ENCODE measurements around the gene DNAJC4.
"Not testable (repeated sequence)": the region's sequence is repeated elsewhere in the genome, so short reads cannot be mapped to it uniquely, and the experiment has no call there.

Gene DNAJC4

GRCh38 chr11:64241491-64242374 lies 11.4 kb downstream of the DNAJC4 start:
- no peaks in the 10 kb centered on the region for H3K9me3 Mint-ChIP-seq
- peaks cover 24% of the 10 kb centered on the region for H3K4me1 Mint-ChIP-seq (ENCODE audit: low read depth)
- peak overlapping the region; percentile 97 for H3K27ac Mint-ChIP-seq
- peak overlapping the region; percentile 95 for H3K4me3 Mint-ChIP-seq
- peaks cover 11% of the 10 kb centered on the region for H3K36me3 Mint-ChIP-seq (ENCODE audit: low read depth)
- H3K27me3 Mint-ChIP-seq (ENCODE audit: low read depth), result no peaks in the 10 kb centered on the region

DNA sequence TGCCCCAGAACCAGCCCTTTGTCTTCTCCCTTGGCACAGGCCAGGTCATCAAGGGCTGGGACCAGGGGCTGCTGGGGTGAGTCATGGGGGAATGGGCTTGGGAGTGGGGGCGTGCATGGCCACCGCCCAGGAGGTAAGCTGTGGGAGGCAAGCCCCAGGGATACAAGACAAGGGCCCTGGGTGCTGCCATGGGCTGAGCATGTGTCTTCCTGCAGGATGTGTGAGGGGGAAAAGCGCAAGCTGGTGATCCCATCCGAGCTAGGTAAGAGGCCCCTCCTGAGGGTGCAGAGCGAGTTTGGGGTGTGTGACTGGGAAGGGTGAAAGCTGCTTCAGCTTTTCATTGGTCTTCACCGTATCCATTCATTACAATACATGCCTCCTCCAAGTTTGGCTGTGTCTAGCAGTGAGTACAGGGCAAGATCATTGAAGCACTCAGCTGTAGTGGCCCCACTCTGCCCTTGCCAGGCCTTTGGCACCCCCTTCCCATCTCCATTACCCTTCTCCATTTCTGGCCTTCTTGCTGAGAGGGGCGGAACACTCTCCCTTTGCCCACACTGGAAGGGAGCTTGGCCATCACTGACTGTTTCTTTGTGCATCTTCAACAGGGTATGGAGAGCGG lies 13.0 kb downstream of the DNAJC4 start:
- Mint-ChIP-seq H3K9me3 (no peaks in the 10 kb centered on the region), H3K36me3 (ENCODE audit: low read depth) (peaks cover 6% of the 10 kb centered on the region), H3K27ac (peak overlapping the region; percentile 67), H3K4me3 (peak overlapping the region; percentile 95), H3K27me3 (ENCODE audit: low read depth) (no peaks in the 10 kb centered on the region), H3K4me1 (ENCODE audit: low read depth) (peaks cover 29% of the 10 kb centered on the region)

DNA sequence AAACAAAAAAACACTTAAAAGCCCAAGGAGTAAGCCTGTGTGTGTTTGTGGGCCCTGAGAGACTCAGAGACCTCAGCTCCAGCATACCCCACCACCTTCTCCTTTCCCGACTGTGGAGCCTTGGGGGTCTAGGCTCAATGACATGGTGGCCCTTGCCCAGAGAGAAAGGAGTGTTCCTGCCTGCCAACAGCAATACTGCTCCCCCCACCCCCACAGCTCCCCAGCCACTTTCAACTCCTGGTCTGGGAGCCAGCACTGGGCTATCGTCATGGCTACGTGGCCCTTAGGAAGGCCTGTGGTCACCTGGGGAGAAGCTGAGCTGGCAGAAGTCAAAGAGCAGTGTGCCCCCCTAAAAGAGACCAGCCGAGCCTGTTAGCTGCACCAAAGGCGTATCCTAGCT lies 13.8 kb downstream of the DNAJC4 start:
- Mint-ChIP-seq H3K4me3 (peak overlapping the region; percentile 95), H3K27ac (no peak overlapping the region), H3K9me3 (no peaks in the 10 kb centered on the region), H3K4me1 (ENCODE audit: low read depth) (peaks cover 28% of the 10 kb centered on the region), H3K36me3 (ENCODE audit: low read depth) (peaks cover 2% of the 10 kb centered on the region), H3K27me3 (ENCODE audit: low read depth) (no peaks in the 10 kb centered on the region)

GRCh38 chr11:64244966-64245365 lies 14.6 kb downstream of the DNAJC4 start:
- peaks cover 32% of the 10 kb centered on the region for H3K4me1 Mint-ChIP-seq (ENCODE audit: low read depth)
- peaks cover 2% of the 10 kb centered on the region for H3K36me3 Mint-ChIP-seq (ENCODE audit: low read depth)
- peak overlapping the region; percentile 87 for H3K4me3 Mint-ChIP-seq
- no peaks in the 10 kb centered on the region for H3K27me3 Mint-ChIP-seq (ENCODE audit: low read depth)
- H3K27ac Mint-ChIP-seq, result no peak overlapping the region
- no peaks in the 10 kb centered on the region for H3K9me3 Mint-ChIP-seq

GRCh38 chr11:64245401-64245796 lies 15.1 kb downstream of the DNAJC4 start:
- peaks cover 31% of the 10 kb centered on the region for H3K4me1 Mint-ChIP-seq (ENCODE audit: low read depth)
- H3K27me3 Mint-ChIP-seq (ENCODE audit: low read depth), result no peaks in the 10 kb centered on the region
- peak overlapping the region; percentile 87 for H3K4me3 Mint-ChIP-seq
- peak overlapping the region; percentile 79 for H3K27ac Mint-ChIP-seq
- H3K36me3 Mint-ChIP-seq (ENCODE audit: low read depth), result no peaks in the 10 kb centered on the region
- H3K9me3 Mint-ChIP-seq, result no peaks in the 10 kb centered on the region

GRCh38 chr11:64245797-64246620 lies 15.7 kb downstream of the DNAJC4 start:
- H3K9me3 Mint-ChIP-seq, result no peaks in the 10 kb centered on the region
- peak overlapping the region; percentile 79 for H3K27ac Mint-ChIP-seq
- no peaks in the 10 kb centered on the region for H3K27me3 Mint-ChIP-seq (ENCODE audit: low read depth)
- peaks cover 28% of the 10 kb centered on the region for H3K4me1 Mint-ChIP-seq (ENCODE audit: low read depth)
- H3K36me3 Mint-ChIP-seq (ENCODE audit: low read depth), result no peaks in the 10 kb centered on the region
- peak overlapping the region; percentile 87 for H3K4me3 Mint-ChIP-seq

GRCh38 chr11:64246621-64246870 lies 16.2 kb downstream of the DNAJC4 start:
- not testable (repeated sequence) for H3K27me3 Mint-ChIP-seq (ENCODE audit: low read depth); H3K36me3 Mint-ChIP-seq (ENCODE audit: low read depth); H3K27ac Mint-ChIP-seq; H3K9me3 Mint-ChIP-seq
- peaks cover 28% of the 10 kb centered on the region for H3K4me1 Mint-ChIP-seq (ENCODE audit: low read depth)
- peak overlapping the region; percentile 88 for H3K4me3 Mint-ChIP-seq

DNA sequence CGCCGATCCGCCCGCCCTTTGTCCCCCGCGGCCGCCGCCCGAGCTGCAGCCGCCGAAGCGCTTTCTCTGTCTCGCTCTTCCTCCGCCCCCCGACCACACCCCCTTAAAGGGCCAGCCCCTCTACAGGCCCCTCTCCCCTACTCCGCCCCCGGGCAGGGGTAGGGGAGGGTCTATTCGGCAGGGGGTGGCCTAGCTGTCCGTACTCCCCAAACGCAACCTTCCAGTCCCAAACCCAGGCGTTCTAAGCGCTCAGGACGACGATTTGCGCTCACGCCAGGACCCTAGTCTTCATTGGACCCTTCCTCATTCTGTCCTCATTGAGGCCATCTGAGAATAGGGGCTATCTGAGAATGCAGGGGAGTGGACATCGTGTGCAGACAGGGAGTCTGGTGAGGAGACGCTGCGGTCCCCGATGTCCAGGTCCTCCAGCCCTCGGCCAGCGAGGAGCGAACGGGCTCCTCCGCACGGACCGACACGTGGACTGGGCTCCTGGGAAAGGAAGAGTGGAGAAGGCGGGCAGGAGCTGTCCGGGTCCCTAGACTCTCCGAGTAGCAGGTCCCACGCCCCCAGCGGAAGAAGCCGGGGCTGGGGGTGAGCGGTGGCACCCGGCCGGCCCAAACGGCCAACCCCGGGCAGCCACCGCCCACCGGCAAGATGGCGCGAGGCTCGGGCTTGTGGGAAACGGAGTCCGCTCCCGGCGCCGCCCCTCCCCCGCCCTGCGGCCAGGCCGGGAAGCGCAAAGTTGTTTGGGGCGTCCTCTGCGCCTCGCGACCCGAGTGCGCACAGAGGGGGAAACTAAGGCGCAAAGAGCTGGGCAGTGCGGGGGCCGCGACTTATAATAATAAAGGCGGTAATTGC lies 16.8 kb downstream of the DNAJC4 start, which contains the start of gene PPP1R14B:
Gene PPP1R14B, minus strand, starts transcription at position 73 of the 858 bp plus-strand sequence. CDS start 270 bp downstream, outside the sequence.
- Mint-ChIP-seq H3K4me1 (ENCODE audit: low read depth) (peaks cover 32% of the 10 kb centered on the region), H3K27ac (peak within 1 kb of the TSS; percentile 79), H3K36me3 (ENCODE audit: low read depth) (no peaks in the 10 kb centered on the region), H3K27me3 (ENCODE audit: low read depth) (no peaks in the 10 kb centered on the region), H3K9me3 (no peaks in the 10 kb centered on the region), H3K4me3 (peak within 1 kb of the TSS; percentile 88)

DNA sequence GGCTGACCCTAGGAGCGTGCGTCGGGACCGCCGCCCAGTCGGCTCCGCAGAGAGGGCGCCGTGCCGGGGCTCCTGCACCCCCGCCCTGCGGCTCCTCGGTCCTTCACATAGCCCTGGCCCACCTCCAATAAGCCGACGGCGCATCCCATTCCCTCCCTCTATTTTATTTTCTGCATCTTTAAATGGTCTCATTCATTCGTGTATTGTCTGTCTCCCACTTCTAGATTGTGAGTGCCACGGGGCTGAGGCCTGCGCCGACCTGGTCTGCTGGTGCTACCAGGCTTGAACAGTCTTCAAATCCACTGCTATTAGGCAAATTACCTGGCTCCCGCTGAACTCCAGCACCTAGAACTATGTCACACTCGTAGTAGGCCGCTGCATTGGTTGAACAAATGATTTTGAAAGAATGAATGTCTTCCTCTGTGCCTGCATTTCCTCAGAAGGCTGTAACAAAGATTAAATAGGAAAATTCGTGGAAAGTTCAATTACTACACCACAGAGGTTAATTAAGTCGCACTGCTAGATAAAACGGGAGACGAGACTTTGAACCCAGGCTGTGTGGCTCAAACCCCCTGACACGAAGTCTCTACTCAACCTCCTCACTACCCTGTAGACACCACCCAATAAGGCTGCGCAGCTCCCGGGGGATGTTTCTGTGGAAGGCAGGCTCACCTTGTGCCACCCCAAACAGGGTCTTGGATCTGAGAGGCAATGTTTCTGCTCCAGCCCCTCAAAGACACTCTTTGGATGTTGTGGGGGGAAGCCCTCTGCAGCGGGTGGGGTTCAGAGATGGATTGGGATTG lies 17.6 kb downstream of the DNAJC4 start:
- Mint-ChIP-seq H3K4me3 (peak overlapping the region; percentile 75), H3K27ac (peak overlapping the region; percentile 36), H3K27me3 (ENCODE audit: low read depth) (no peaks in the 10 kb centered on the region), H3K36me3 (ENCODE audit: low read depth) (no peaks in the 10 kb centered on the region), H3K4me1 (ENCODE audit: low read depth) (peaks cover 29% of the 10 kb centered on the region), H3K9me3 (no peaks in the 10 kb centered on the region)

DNA sequence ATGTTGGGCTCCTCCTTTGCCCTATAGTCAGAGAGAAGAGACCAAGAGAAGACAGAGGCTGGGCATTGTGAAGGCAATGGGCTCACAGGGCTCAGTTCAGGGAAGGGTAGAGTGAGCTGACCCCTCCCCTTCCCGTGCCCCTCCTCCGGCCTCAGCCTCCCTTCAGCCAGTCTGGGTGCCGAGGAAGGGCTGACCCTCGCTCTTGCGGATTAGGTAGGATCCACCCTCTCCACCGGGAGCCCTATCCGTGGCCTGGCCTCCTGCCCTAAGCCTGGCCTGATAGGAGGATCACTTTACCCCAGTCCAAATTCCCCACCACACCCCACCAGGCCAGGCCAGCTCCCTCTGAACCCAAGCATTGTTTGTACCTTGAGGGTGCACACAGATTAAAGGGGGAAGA lies 18.2 kb downstream of the DNAJC4 start:
- Mint-ChIP-seq H3K27ac (no peak overlapping the region), H3K36me3 (ENCODE audit: low read depth) (no peaks in the 10 kb centered on the region), H3K4me3 (peak overlapping the region; percentile 75), H3K9me3 (no peaks in the 10 kb centered on the region), H3K4me1 (ENCODE audit: low read depth) (peaks cover 25% of the 10 kb centered on the region), H3K27me3 (ENCODE audit: low read depth) (no peaks in the 10 kb centered on the region)

- Mint-ChIP-seq H3K36me3 (ENCODE audit: low read depth) (no peaks in the 10 kb centered on the region), H3K4me1 (ENCODE audit: low read depth) (peaks cover 27% of the 10 kb centered on the region), H3K27me3 (ENCODE audit: low read depth) (no peaks in the 10 kb centered on the region), H3K9me3 (no peaks in the 10 kb centered on the region), H3K4me3 (no peak overlapping the region), H3K27ac (no peak overlapping the region)
Observed at GRCh38 chr11:64249038-64249437, 18.7 kb downstream of the DNAJC4 start.

DNA sequence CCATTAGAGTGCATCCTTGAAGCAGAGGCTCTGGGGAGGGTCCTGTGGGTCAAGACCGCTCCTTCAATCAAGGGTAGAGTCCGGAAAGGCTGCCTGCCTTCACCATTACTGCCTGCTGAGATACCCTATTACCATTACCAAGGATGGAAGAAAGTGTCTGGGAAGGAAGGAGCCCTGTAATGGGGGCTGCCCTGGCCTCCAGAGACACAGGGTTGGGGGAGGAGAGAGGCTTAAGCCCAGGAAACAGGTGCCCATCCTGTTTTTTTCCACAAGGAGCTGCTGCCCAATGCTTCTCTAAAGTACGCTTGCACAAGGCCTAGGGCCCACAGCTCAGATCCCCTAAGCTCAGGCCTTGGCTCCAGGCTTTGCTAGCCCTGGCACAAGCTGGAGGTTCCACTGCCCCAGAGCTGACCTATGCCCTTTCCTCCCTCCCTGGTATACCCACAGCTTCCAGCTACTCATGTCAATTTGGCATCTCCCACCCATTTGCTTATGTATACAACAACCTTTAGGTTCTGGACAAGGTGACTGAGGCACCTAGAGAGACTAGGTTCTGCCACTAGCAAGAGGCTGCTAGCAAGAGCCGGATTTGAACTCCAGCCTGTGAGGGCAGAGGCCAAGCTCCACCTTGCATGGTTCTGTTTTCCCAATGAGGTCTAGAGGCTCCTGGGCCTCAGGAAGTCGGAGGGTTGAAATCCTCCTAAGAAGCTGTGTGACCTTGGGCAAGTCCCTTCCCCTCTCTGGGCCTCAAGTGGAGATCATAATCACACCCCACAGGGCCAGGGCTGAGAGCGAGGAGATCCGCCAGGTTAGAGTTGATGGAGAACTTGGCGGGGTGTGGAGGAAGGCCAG lies 19.4 kb downstream of the DNAJC4 start:
- peaks cover 27% of the 10 kb centered on the region for H3K4me1 Mint-ChIP-seq (ENCODE audit: low read depth)

More for the DNA sequence above, 19.4 kb downstream of the DNAJC4 start:
- Mint-ChIP-seq H3K36me3 (ENCODE audit: low read depth) (no peaks in the 10 kb centered on the region), H3K4me3 (peak overlapping the region; percentile 59), H3K9me3 (no peaks in the 10 kb centered on the region), H3K27me3 (ENCODE audit: low read depth) (no peaks in the 10 kb centered on the region), H3K27ac (no peak overlapping the region)
